Measurements from ENCODE around the gene SNX5.

SNX5 gene

DNA sequence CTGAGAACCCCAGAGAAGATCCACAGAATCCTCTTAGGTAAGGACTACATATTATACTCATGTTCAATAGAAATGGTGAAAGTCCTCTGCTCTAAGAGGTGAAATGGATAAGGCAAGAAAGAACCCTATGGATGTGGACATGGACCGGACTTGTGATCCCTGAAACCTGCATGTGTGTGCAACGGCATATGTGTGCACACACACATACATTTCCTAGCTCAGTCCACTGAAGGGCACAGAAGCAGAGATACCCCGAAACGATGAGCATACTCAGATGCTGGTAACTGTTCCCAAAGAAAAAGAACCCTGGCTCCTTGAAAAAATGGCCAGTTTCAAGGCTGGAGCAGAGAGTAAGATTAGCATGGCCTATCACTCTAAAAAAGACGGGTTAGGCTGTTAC lies 22.6 kb downstream of the SNX5 start:
- TF ChIP-seq USF1 (IDR thresholded peaks at IDR 0.05) (no peak), CEBPB (IDR thresholded peaks at IDR 0.05) (no peak), FOXM1 (IDR thresholded peaks at IDR 0.05; ENCODE audit: borderline replicate concordance, low read depth) (no peak), TCF12 (IDR thresholded peaks at IDR 0.05; ENCODE audit: low read depth) (no peak), ZBTB7A (IDR thresholded peaks at IDR 0.05; ENCODE audit: low read depth) (no peak), TEAD4 (IDR thresholded peaks at IDR 0.05) (no peak), CREB1 (IDR thresholded peaks at IDR 0.05; ENCODE audit: low read depth) (no peak), RAD21 (IDR thresholded peaks at IDR 0.05; ENCODE audit: low read depth) (no peak), EP300 (IDR thresholded peaks at IDR 0.05; ENCODE audit: borderline replicate concordance) (no peak), YY1 (IDR thresholded peaks at IDR 0.05; ENCODE audit: low read depth) (no peak), EGR1 (IDR thresholded peaks at IDR 0.05) (no peak), TAF1 (IDR thresholded peaks at IDR 0.05; ENCODE audit: low read depth) (no peak), NFIC (IDR thresholded peaks at IDR 0.05) (no peak)

DNA sequence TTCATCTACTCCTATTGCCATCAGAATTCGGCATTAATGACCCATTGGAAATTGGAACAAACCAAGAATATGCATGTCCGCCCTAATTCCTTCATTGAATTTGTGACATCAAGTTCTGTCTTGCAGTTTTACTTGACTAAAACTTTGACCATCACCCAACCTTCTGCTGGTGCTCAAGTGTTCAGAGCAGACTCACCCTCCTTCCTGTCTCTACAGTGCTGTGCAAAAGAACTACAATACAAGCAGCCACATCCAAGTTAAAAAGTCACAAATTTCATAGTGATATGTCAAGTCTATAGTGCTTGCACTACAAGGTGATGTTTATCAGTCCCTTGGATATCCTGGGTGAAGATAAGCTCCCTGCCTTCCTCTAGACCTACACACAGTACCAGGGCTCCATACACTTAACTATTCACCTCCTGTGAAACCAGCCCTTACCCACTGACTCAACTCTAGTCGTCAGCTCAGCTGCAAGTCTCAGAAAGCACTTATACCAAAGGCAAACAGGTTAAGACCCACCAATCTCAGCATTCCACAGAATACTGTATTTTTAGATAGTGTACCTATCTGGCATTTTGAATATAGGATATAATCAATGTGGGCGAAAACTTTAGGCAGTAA lies 23.6 kb downstream of the SNX5 start:
- TF ChIP-seq FOXM1 (IDR thresholded peaks at IDR 0.05; ENCODE audit: borderline replicate concordance, low read depth) (no peak), TEAD4 (IDR thresholded peaks at IDR 0.05) (no peak), CEBPB (IDR thresholded peaks at IDR 0.05) (no peak)

GRCh38 chr20:17943343-17943742 lies 25.3 kb downstream of the SNX5 start:
- TF ChIP-seq TCF12 (IDR thresholded peaks at IDR 0.05; ENCODE audit: low read depth) (no peak), FOXM1 (IDR thresholded peaks at IDR 0.05; ENCODE audit: borderline replicate concordance, low read depth) (no peak), TEAD4 (IDR thresholded peaks at IDR 0.05) (no peak), CREB1 (IDR thresholded peaks at IDR 0.05; ENCODE audit: low read depth) (no peak), TAF1 (IDR thresholded peaks at IDR 0.05; ENCODE audit: low read depth) (no peak), ZBTB7A (IDR thresholded peaks at IDR 0.05; ENCODE audit: low read depth) (no peak), EGR1 (IDR thresholded peaks at IDR 0.05) (no peak), EP300 (IDR thresholded peaks at IDR 0.05; ENCODE audit: borderline replicate concordance) (no peak), USF1 (IDR thresholded peaks at IDR 0.05) (no peak), NFIC (IDR thresholded peaks at IDR 0.05) (no peak), YY1 (IDR thresholded peaks at IDR 0.05; ENCODE audit: low read depth) (no peak), RAD21 (IDR thresholded peaks at IDR 0.05; ENCODE audit: low read depth) (no peak), CEBPB (IDR thresholded peaks at IDR 0.05) (no peak)
- TF ChIP-seq, protein P1, sequence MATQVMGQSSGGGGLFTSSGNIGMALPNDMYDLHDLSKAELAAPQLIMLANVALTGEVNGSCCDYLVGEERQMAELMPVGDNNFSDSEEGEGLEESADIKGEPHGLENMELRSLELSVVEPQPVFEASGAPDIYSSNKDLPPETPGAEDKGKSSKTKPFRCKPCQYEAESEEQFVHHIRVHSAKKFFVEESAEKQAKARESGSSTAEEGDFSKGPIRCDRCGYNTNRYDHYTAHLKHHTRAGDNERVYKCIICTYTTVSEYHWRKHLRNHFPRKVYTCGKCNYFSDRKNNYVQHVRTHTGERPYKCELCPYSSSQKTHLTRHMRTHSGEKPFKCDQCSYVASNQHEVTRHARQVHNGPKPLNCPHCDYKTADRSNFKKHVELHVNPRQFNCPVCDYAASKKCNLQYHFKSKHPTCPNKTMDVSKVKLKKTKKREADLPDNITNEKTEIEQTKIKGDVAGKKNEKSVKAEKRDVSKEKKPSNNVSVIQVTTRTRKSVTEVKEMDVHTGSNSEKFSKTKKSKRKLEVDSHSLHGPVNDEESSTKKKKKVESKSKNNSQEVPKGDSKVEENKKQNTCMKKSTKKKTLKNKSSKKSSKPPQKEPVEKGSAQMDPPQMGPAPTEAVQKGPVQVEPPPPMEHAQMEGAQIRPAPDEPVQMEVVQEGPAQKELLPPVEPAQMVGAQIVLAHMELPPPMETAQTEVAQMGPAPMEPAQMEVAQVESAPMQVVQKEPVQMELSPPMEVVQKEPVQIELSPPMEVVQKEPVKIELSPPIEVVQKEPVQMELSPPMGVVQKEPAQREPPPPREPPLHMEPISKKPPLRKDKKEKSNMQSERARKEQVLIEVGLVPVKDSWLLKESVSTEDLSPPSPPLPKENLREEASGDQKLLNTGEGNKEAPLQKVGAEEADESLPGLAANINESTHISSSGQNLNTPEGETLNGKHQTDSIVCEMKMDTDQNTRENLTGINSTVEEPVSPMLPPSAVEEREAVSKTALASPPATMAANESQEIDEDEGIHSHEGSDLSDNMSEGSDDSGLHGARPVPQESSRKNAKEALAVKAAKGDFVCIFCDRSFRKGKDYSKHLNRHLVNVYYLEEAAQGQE (IDR thresholded peaks at IDR 0.05; ENCODE audit: low read depth), result no peak
- TF ChIP-seq, protein P2, sequence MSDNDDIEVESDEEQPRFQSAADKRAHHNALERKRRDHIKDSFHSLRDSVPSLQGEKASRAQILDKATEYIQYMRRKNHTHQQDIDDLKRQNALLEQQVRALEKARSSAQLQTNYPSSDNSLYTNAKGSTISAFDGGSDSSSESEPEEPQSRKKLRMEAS (IDR thresholded peaks at IDR 0.05), result no peak

- TF ChIP-seq TEAD4 (IDR thresholded peaks at IDR 0.05) (no peak), RAD21 (IDR thresholded peaks at IDR 0.05; ENCODE audit: low read depth) (no peak), CREB1 (IDR thresholded peaks at IDR 0.05; ENCODE audit: low read depth) (no peak), YY1 (IDR thresholded peaks at IDR 0.05; ENCODE audit: low read depth) (no peak), CEBPB (IDR thresholded peaks at IDR 0.05) (no peak), NFIC (IDR thresholded peaks at IDR 0.05) (no peak), USF1 (IDR thresholded peaks at IDR 0.05) (no peak), ZBTB7A (IDR thresholded peaks at IDR 0.05; ENCODE audit: low read depth) (no peak), EP300 (IDR thresholded peaks at IDR 0.05; ENCODE audit: borderline replicate concordance) (no peak)
- TF ChIP-seq, protein P2 (IDR thresholded peaks at IDR 0.05), result no peak
These were observed 26.8 kb downstream of the SNX5 start for GRCh38 chr20:17941826-17942196.

DNA sequence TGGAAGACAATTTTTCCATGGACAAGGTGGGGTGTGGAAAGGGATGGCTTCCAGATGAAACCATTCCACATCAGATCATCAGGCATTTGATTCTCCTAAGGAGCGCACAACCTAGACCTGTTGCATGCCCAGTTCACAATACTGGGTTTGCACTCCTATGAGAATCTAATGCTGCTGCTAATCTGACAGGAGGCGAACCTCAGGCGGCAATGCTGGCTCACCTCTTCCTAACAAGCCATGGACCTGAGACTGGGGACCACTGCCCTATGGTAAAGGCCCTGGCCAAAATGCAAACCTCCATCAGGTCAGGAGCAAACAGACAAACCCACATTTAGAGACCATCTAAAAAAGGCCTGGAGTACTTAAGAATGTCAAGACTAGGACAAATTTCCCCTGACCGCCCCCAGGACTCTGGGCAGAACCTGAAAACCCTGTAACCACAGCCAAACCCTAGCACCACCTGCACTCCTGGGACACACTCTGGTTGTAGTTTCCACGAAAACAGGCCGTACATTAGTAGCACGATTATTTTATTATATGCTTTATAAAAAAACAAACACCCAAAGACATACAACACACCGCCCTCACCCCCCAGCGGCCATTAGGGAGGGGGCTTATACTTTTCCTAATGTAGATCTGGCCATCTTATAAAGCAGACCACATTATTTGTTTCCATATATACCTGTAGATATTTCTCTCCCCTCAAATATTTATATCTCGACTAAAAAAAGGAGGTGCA lies 27.3 kb downstream of the SNX5 start:
- TF ChIP-seq CREB1 (IDR thresholded peaks at IDR 0.05; ENCODE audit: low read depth), result no peak

DNA sequence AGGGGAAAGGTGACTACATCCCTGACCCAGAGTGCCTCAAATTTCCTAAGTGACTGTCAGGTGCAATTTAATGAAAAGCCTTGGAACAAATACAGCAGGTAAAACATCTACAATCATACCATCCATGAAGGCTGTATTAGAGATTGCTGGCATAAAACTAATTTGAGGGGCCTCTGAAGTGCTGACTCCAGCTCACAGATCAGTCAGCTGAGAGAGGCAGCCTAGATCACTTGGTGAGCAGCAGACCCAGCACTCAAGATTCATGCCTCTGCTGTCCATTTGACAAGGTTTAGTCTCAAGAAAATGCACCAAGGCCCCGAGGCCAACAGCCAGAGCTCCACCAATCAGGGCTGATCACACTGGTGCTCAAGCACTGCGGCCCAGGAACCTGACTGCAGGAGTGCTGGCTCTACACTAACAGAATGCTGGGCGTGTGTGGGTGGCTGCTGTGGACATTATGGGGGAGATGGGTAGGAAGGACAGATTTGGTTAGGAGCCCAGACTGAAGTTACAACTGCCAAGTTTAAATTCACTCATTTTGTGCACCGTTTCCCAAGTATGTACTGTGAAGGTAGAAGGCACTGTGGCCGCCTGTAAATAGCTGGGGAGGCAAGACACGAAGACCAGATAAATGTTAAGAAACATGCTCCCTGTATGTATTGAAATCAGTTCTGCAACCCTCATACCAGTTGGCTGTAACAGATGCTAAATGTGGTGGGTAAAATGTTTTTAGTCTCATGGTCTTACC lies 28.2 kb downstream of the SNX5 start:
- TF ChIP-seq RAD21 (IDR thresholded peaks at IDR 0.05; ENCODE audit: low read depth) (no peak), EGR1 (IDR thresholded peaks at IDR 0.05) (no peak), YY1 (IDR thresholded peaks at IDR 0.05; ENCODE audit: low read depth) (no peak), CREB1 (IDR thresholded peaks at IDR 0.05; ENCODE audit: low read depth) (no peak), TEAD4 (IDR thresholded peaks at IDR 0.05) (no peak), FOXM1 (IDR thresholded peaks at IDR 0.05; ENCODE audit: borderline replicate concordance, low read depth) (no peak), USF1 (IDR thresholded peaks at IDR 0.05) (no peak), CEBPB (IDR thresholded peaks at IDR 0.05) (no peak), EP300 (IDR thresholded peaks at IDR 0.05; ENCODE audit: borderline replicate concordance) (no peak), TAF1 (IDR thresholded peaks at IDR 0.05; ENCODE audit: low read depth) (no peak)
- TF ChIP-seq, protein P1 (IDR thresholded peaks at IDR 0.05; ENCODE audit: low read depth), result no peak
